ENCODE data around the gene OSCP1. TPM values are rescaled to one million over a fixed set of nuclear protein-coding genes. Genes with fewer than 3 reads are reported as not detected.

OSCP1 gene
- total RNA-seq, 1 experiment from 2014 or later: 5.7 TPM

- ChIA-PET CTCF (no interaction called here), POLR2A (ENCODE audit: low non-redundant PET) (no interaction called here)
- Histone ChIP-seq H3K4me1 (ENCODE audit: insufficient read depth, low read length, poor library complexity, severe bottlenecking) (peaks cover 8% of the 10 kb centered on the region), H3K4me3 (ENCODE audit: low read depth, low read length, poor library complexity, severe bottlenecking) (no peak overlapping the region), H3K27ac (ENCODE audit: low read depth, low read length, poor library complexity, severe bottlenecking) (no peak overlapping the region), H3K27me3 (replicated peaks; ENCODE audit: insufficient read depth, low read depth, low read length, poor library complexity) (no peaks in the 10 kb centered on the region), H3K9me3 (ENCODE audit: low read depth, low read length, poor library complexity, severe bottlenecking) (no peaks in the 10 kb centered on the region), H3K36me3 (ENCODE audit: insufficient read depth, low read length, poor library complexity, severe bottlenecking) (peaks cover 42% of the 10 kb centered on the region)
- BruUV-seq (replicated peaks): no TSS peak
- no peak for TF ChIP-seq EZH2 (IDR thresholded peaks at IDR 0.05; ENCODE audit: borderline replicate concordance, low read depth, low read length, poor library complexity, severe bottlenecking)
- TF ChIP-seq, protein P1, sequence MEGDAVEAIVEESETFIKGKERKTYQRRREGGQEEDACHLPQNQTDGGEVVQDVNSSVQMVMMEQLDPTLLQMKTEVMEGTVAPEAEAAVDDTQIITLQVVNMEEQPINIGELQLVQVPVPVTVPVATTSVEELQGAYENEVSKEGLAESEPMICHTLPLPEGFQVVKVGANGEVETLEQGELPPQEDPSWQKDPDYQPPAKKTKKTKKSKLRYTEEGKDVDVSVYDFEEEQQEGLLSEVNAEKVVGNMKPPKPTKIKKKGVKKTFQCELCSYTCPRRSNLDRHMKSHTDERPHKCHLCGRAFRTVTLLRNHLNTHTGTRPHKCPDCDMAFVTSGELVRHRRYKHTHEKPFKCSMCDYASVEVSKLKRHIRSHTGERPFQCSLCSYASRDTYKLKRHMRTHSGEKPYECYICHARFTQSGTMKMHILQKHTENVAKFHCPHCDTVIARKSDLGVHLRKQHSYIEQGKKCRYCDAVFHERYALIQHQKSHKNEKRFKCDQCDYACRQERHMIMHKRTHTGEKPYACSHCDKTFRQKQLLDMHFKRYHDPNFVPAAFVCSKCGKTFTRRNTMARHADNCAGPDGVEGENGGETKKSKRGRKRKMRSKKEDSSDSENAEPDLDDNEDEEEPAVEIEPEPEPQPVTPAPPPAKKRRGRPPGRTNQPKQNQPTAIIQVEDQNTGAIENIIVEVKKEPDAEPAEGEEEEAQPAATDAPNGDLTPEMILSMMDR (conservative IDR thresholded peaks at IDR 0.05; ENCODE audit: low read depth, low read length): no peak
- intact Hi-C loops (cut with micrococcal nuclease; ENCODE audit: unreplicated experiment): no loop called here
- no peak for DNase-seq (ENCODE audit: low spot score)
These were observed 56.6 kb downstream of the OSCP1 start for GRCh38 chr1:36393686-36394085.

DNA sequence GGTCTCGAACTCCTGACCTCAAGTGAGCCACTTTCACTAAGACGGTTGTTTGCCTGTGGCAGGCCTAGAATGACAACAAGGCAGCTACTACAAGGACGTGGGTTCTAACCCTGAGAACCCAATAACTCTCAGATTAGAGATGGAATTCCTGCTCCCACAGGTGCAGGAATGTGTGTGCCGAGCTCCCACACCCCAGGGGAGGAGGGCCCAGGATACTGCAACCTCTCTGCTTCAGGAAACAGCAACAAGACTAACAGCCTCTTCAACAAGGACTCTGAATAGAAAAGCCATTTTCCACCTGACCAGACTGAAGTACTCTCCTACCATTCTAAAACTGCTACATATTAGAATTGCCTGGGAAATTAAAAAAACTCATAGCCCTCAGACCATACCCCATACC, 57.4 kb downstream of the OSCP1 start:
- ChIA-PET CTCF (no interaction called here), POLR2A (ENCODE audit: low non-redundant PET) (no interaction called here)
- Histone ChIP-seq H3K27me3 (replicated peaks; ENCODE audit: insufficient read depth, low read depth, low read length, poor library complexity) (no peaks in the 10 kb centered on the region), H3K9me3 (ENCODE audit: low read depth, low read length, poor library complexity, severe bottlenecking) (no peaks in the 10 kb centered on the region), H3K27ac (ENCODE audit: low read depth, low read length, poor library complexity, severe bottlenecking) (no peak overlapping the region), H3K4me1 (ENCODE audit: insufficient read depth, low read length, poor library complexity, severe bottlenecking) (peaks cover 9% of the 10 kb centered on the region), H3K4me3 (ENCODE audit: low read depth, low read length, poor library complexity, severe bottlenecking) (no peak overlapping the region), H3K36me3 (ENCODE audit: insufficient read depth, low read length, poor library complexity, severe bottlenecking) (peaks cover 42% of the 10 kb centered on the region)
- intact Hi-C loops (cut with micrococcal nuclease; ENCODE audit: unreplicated experiment): no loop called here
- BruUV-seq (replicated peaks): no TSS peak
- DNase-seq (ENCODE audit: low spot score): no peak
- no peak for TF ChIP-seq EZH2 (IDR thresholded peaks at IDR 0.05; ENCODE audit: borderline replicate concordance, low read depth, low read length, poor library complexity, severe bottlenecking)
- TF ChIP-seq, protein P1 (conservative IDR thresholded peaks at IDR 0.05; ENCODE audit: low read depth, low read length): no peak

DNA sequence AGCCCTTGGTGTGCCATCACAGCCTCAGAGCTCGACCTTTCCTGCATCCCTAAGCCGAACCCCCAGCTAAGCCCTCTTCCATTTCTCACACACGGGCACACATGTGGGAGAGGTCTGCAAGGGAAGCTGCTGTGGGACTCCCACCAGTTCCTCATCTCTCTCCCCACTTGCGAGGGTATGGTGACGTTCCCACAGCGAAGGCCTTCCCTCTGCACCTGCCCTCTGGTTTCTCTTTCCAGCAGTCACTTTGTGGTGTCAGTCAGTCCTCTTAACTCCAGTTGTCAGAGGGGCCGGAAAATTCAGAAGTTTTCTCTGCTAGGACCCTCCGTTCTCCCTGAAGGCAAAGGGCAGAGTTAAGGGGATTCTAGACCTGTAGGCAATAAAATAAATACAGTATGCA, 59.0 kb downstream of the OSCP1 start:
- peaks cover 18% of the 10 kb centered on the region for H3K4me1 ChIP-seq (ENCODE audit: insufficient read depth, low read length, poor library complexity, severe bottlenecking)
- H3K27ac ChIP-seq (ENCODE audit: low read depth, low read length, poor library complexity, severe bottlenecking): no peak overlapping the region
- intact Hi-C loops (cut with micrococcal nuclease; ENCODE audit: unreplicated experiment): no loop called here
- H3K36me3 ChIP-seq (ENCODE audit: insufficient read depth, low read length, poor library complexity, severe bottlenecking): peaks cover 42% of the 10 kb centered on the region
- ChIA-PET POLR2A (ENCODE audit: low non-redundant PET) (no interaction called here), CTCF (no interaction called here)
- no TSS peak for BruUV-seq (replicated peaks)
- TF ChIP-seq EZH2 (IDR thresholded peaks at IDR 0.05; ENCODE audit: borderline replicate concordance, low read depth, low read length, poor library complexity, severe bottlenecking): no peak
- TF ChIP-seq, protein P1 (conservative IDR thresholded peaks at IDR 0.05; ENCODE audit: low read depth, low read length): no peak
- H3K4me3 ChIP-seq (ENCODE audit: low read depth, low read length, poor library complexity, severe bottlenecking): no peak overlapping the region
- H3K27me3 ChIP-seq (replicated peaks; ENCODE audit: insufficient read depth, low read depth, low read length, poor library complexity): no peaks in the 10 kb centered on the region
- no peaks in the 10 kb centered on the region for H3K9me3 ChIP-seq (ENCODE audit: low read depth, low read length, poor library complexity, severe bottlenecking)
- DNase-seq (ENCODE audit: low spot score): no peak
